Epithelial cell of proximal tubule (primary cell): ENCODE measurements around the gene USP53. TPM values are rescaled to one million over a fixed set of nuclear protein-coding genes. Genes with fewer than 3 reads are reported as not detected.

Source experiments
- DNase-seq: peaks from one replicate; pipeline ENCODE4 v3.0.0-alpha.2; 2011; ENCODE audit warnings: low read depth
- H3K4me3 ChIP-seq: 2 replicates; pipeline ENCODE4 v1.5.1; 2011; ENCODE audit warnings: low read depth, mild to moderate bottlenecking, low read length
- CTCF ChIP-seq: conservative IDR thresholded peaks from 2 replicates; pipeline ENCODE4 v1.5.1; 2012; ENCODE audit warnings: low read depth, mild to moderate bottlenecking, low read length
- total RNA-seq: library from RNA; depleted of rRNA; stranded (reverse); fragments of >200 nt; gene quantifications from 2 replicates; pipeline ENCODE4 v1.2.3, GENCODE V29; 2015

The USP53 gene
- total RNA-seq, 1 donor from 2014 or later = 48.9 TPM

- no peak for DNase-seq
- H3K4me3 ChIP-seq = no peak overlapping the region
- no peak for TF ChIP-seq CTCF
Measured at GRCh38 chr4:119233750-119234149, 21.2 kb downstream of the USP53 start.

GRCh38 chr4:119237201-119237600 is 24.7 kb downstream of the USP53 start:
- no peak overlapping the region for H3K4me3 ChIP-seq
- no peak for DNase-seq
- no peak for TF ChIP-seq CTCF

GRCh38 chr4:119237642-119238041 is 25.1 kb downstream of the USP53 start:
- TF ChIP-seq CTCF = no peak
- no peak overlapping the region for H3K4me3 ChIP-seq
- DNase-seq = no peak

GRCh38 chr4:119238068-119238722 is 25.7 kb downstream of the USP53 start:
- DNase-seq = no peak
- TF ChIP-seq CTCF = no peak
- no peak overlapping the region for H3K4me3 ChIP-seq

- no peak for DNase-seq
- H3K4me3 ChIP-seq = no peak overlapping the region
- no peak for TF ChIP-seq CTCF
Measured at GRCh38 chr4:119240128-119240527, 27.6 kb downstream of the USP53 start.

- TF ChIP-seq CTCF = no peak
- no peak overlapping the region for H3K4me3 ChIP-seq
- no peak for DNase-seq
Measured at GRCh38 chr4:119240568-119240967, 28.1 kb downstream of the USP53 start.

GRCh38 chr4:119242417-119242816 is 29.9 kb downstream of the USP53 start:
- no peak for DNase-seq
- no peak for TF ChIP-seq CTCF
- no peak overlapping the region for H3K4me3 ChIP-seq
